SK-N-SH (cell line): ENCODE measurements around the gene HSPA1L. TPM values are rescaled to one million over a fixed set of nuclear protein-coding genes. Genes with fewer than 3 reads are reported as not detected.

Experiments used
- CTCF ChIA-PET: fragments of 300-600, 350-600 bp; formaldehyde crosslinking; extraction: SDS; loops from one replicate; lab custom pipeline; 2021; lab: Yijun Ruan, JAX
- POLR2A ChIA-PET: fragments of 350-600 bp; sonication (Branson Sonifier 250); formaldehyde crosslinking; extraction: SDS; loops from one replicate; lab custom pipeline; 2020; ENCODE audit warnings: antibody characterized with exemption, inconsistent platforms; lab: Yijun Ruan, JAX
- DNase-seq: peaks from one replicate; pipeline ENCODE4 v3.0.0; 2012
- H2AFZ ChIP-seq: fragments of 200-600 bp; sonication (generic); 2 replicates; pipeline ENCODE4 v1.8.1; 2016; ENCODE audit warnings: antibody characterized with exemption, mild to moderate bottlenecking, low read depth
- H3F3A ChIP-seq: fragments of 200-600 bp; sonication (generic); replicated peaks from 2 replicates; pipeline ENCODE3; 2016; ENCODE audit warnings: antibody characterized with exemption, mild to moderate bottlenecking; ENCODE audit not compliant: insufficient read depth
- H3K27ac ChIP-seq, 2 experiments: fragments of 200-500 bp in 1 of 2; fragments of 200-600 bp in 1 of 2; sonication (Bioruptor generic) in 1 of 2; sonication (generic), shearing (Covaris generic) in 1 of 2; 2 replicates each; pipeline versions ENCODE4 v1.5.1 to v1.6.1; 2014 to 2016; ENCODE audit warnings: low read depth in 2 of 2, inconsistent platforms in 1 of 2, low read length in 1 of 2, mild to moderate bottlenecking in 1 of 2, mixed read lengths in 1 of 2
- H3K27me3 ChIP-seq: fragments of 200-600 bp; sonication (generic), shearing (Covaris generic); 2 replicates; pipeline ENCODE4 v1.6.1; 2016; ENCODE audit warnings: mixed run types; ENCODE audit not compliant: insufficient read depth
- H3K36me3 ChIP-seq, 2 experiments: fragments of 200-500 bp in 1 of 2; fragments of 200-600 bp in 1 of 2; sonication (Bioruptor generic) in 1 of 2; sonication (generic) in 1 of 2; replicated peaks in 1 of 2; 2 replicates each; pipeline versions ENCODE3 to v1.5.1; 2014 to 2016; ENCODE audit warnings: low read length in 1 of 2, mild to moderate bottlenecking in 1 of 2; ENCODE audit not compliant: insufficient read depth in 2 of 2, control insufficient read depth in 1 of 2
- H3K4me1 ChIP-seq, 2 experiments: fragments of 200-500 bp in 1 of 2; fragments of 200-600 bp in 1 of 2; sonication (Bioruptor generic) in 1 of 2; sonication (generic), shearing (Covaris generic) in 1 of 2; 2 replicates each; pipeline versions ENCODE4 v1.5.1 to v1.6.1; 2014 to 2016; ENCODE audit warnings: low read depth in 1 of 2, low read length in 1 of 2, mixed run types in 1 of 2; ENCODE audit not compliant: insufficient read depth in 2 of 2, control insufficient read depth in 1 of 2
- H3K4me2 ChIP-seq: fragments of 200-600 bp; sonication (generic), shearing (Covaris generic); 2 replicates; pipeline ENCODE4 v1.6.1; 2017; ENCODE audit warnings: mixed run types
- H3K4me3 ChIP-seq, 2 experiments: fragments of 200-500 bp in 1 of 2; fragments of 200-600 bp in 1 of 2; sonication (Bioruptor generic) in 1 of 2; sonication (generic), shearing (Covaris generic) in 1 of 2; 2 replicates each; pipeline versions ENCODE4 v1.5.1 to v1.8.1; 2014 to 2016; ENCODE audit warnings: low read depth in 2 of 2, inconsistent platforms in 1 of 2, low read length in 1 of 2, mild to moderate bottlenecking in 1 of 2, mixed read lengths in 1 of 2, moderate library complexity in 1 of 2
- H3K79me2 ChIP-seq: fragments of 200-600 bp; sonication (generic); 2 replicates; pipeline ENCODE4 v1.8.1; 2017; ENCODE audit warnings: mild to moderate bottlenecking; ENCODE audit not compliant: insufficient read depth
- H3K9ac ChIP-seq: fragments of 200-600 bp; sonication (generic); 2 replicates; pipeline ENCODE4 v1.6.1; 2017; ENCODE audit warnings: mixed run types
- H3K9me2 ChIP-seq: fragments of 200-600 bp; sonication (generic); 2 replicates; pipeline ENCODE4 v1.6.1; 2017; ENCODE audit warnings: mixed run types
- H3K9me3 ChIP-seq: fragments of 200-600 bp; sonication (generic); 2 replicates; pipeline ENCODE4 v1.6.1; 2017; ENCODE audit warnings: mixed run types, mild to moderate bottlenecking, moderate library complexity
- H4K20me1 ChIP-seq: fragments of 200-600 bp; sonication (generic); 2 replicates; pipeline ENCODE4 v1.6.1; 2017; ENCODE audit warnings: mild to moderate bottlenecking, mixed run types; ENCODE audit not compliant: insufficient read depth
- CHD2 ChIP-seq: fragments of 150-350 bp; IDR thresholded peaks from 2 replicates; pipeline ENCODE4 v1.6.1; 2018; ENCODE audit warnings: low read length; ENCODE audit not compliant: partially characterized antibody
- CTCF ChIP-seq: fragments of 200-600 bp; sonication (generic); IDR thresholded peaks from 2 replicates; pipeline ENCODE4 v1.6.1; 2017; ENCODE audit warnings: antibody characterized with exemption, mild to moderate bottlenecking, moderate library complexity
- ELF1 ChIP-seq: IDR thresholded peaks from 2 replicates; pipeline ENCODE4 v1.4.0; 2012
- EP300 ChIP-seq, 2 experiments: IDR thresholded peaks; 2 replicates each; pipeline versions ENCODE4 v1.4.0 to v1.6.1; 2012; ENCODE audit warnings: borderline replicate concordance in 1 of 2, low read depth in 1 of 2, low read length in 1 of 2
- EZH2phosphoT487 ChIP-seq: fragments of 200-600 bp; sonication (generic); IDR thresholded peaks from 2 replicates; pipeline ENCODE4 v1.6.1; 2017; ENCODE audit warnings: low read depth, mixed run types, mild to moderate bottlenecking, antibody characterized with exemption, moderate library complexity, borderline replicate concordance
- FOSL2 ChIP-seq: IDR thresholded peaks from 2 replicates; pipeline ENCODE4 v1.4.0; 2012; ENCODE audit warnings: low read depth, mild to moderate bottlenecking, moderate library complexity, borderline replicate concordance
- FOXM1 ChIP-seq: IDR thresholded peaks from 2 replicates; pipeline ENCODE4 v1.4.0; 2012; ENCODE audit warnings: low read depth, mild to moderate bottlenecking
- MEF2A ChIP-seq: IDR thresholded peaks from 2 replicates; pipeline ENCODE4 v1.4.0; 2012; ENCODE audit warnings: low read depth, borderline replicate concordance
- MXI1 ChIP-seq: IDR thresholded peaks from 2 replicates; pipeline ENCODE4 v1.6.1; 2012; ENCODE audit warnings: mild to moderate bottlenecking, low read depth, low read length, improper control_type of control experiment
- POLR2AphosphoS5 ChIP-seq: IDR thresholded peaks from 2 replicates; pipeline ENCODE4 v1.6.1; 2012; ENCODE audit warnings: low read depth, low read length
- RCOR1 ChIP-seq: fragments of 150-350 bp; IDR thresholded peaks from 2 replicates; pipeline ENCODE4 v1.6.1; 2017; ENCODE audit warnings: antibody characterized with exemption, low read length
- SMC3 ChIP-seq: IDR thresholded peaks from 2 replicates; pipeline ENCODE4 v1.6.1; 2012; ENCODE audit warnings: low read depth, low read length, improper control_type of control experiment
- TAF1 ChIP-seq: IDR thresholded peaks from 2 replicates; pipeline ENCODE4 v1.6.1; 2012; ENCODE audit warnings: low read depth, mild to moderate bottlenecking, low read length, moderate library complexity, borderline replicate concordance
- TEAD4 ChIP-seq: IDR thresholded peaks from 2 replicates; pipeline ENCODE4 v1.4.0; 2012; ENCODE audit warnings: mild to moderate bottlenecking, borderline replicate concordance; ENCODE audit not compliant: insufficient read depth
- WGBS: methylation state at CpG from one replicate; pipeline ENCODE4 v1.1.6; 2017; ENCODE audit warnings: low lambda C conversion rate; 5-methylcytosine and 5-hydroxymethylcytosine counted together
- polyA plus RNA-seq, 3 experiments: library from polyadenylated mRNA; depleted of rRNA; stranded (reverse); fragments of >200 nt; gene quantifications; 2 replicates each; pipeline ENCODE4 v1.2.3, GENCODE V29; 2012
- TF ChIP-seq, protein P1 (sequence below): IDR thresholded peaks from 2 replicates; pipeline ENCODE4 v1.4.0; 2012; ENCODE audit warnings: low read depth, borderline replicate concordance
- TF ChIP-seq, protein P2 (sequence below): IDR thresholded peaks from 2 replicates; pipeline ENCODE4 v1.4.0; 2012; ENCODE audit warnings: low read depth
- TF ChIP-seq, protein P3 (sequence below): fragments of 150-350 bp; IDR thresholded peaks from 2 replicates; pipeline ENCODE4 v1.6.1; 2017; ENCODE audit warnings: antibody characterized with exemption, low read length, low read depth, borderline replicate concordance

HSPA1L gene
- polyA plus RNA-seq, 1 of the 3 experiments (the other 2 are of a cell fraction), result 0.69 TPM

DNA sequence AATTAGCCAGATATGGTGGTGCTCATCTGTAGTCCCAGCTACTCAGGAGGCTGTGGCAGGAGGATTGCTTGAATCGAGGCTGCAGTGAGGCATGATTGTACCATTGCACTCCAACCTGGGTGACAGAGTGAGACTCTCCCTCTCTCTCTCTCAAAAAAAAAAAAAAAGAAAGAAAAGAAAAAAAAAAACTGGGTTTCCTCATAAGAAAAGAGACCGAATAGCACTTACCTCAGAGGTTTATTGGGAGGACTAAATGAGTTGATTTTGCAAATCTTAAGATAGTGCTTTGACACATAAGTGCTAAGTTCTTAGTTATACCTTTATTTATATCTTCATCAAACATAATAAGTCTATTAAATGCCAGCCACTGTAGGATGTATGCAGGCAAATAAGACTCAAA, 44.2 kb downstream of the HSPA1L start:
- H3K27ac ChIP-seq, result no peak overlapping the region
- no peaks in the 10 kb centered on the region for H3K9me2 ChIP-seq
- no peak overlapping the region for H3K9ac ChIP-seq
- no peak overlapping the region for H2AFZ ChIP-seq
- no peak for DNase-seq
- ChIA-PET CTCF (interaction anchor here (0.7 to 3.3 kb wide), 8 partner anchors 7 to 191 kb away, joined by 3 to 16 read pairs (median 4); no protein-coding TSS in a partner anchor), POLR2A (no interaction called here)
- H3K4me1 ChIP-seq, result peaks cover 0 to 8% of the 10 kb centered on the region in 2 experiments; a peak in 1 of 4 replicates
- no peak overlapping the region for H3K4me2 ChIP-seq
- WGBS, result 92% methylated on average over 2 of the region's 2 CpGs
- H3K79me2 ChIP-seq, result no peaks in the 10 kb centered on the region
- no peaks in the 10 kb centered on the region for H3K9me3 ChIP-seq
- peaks cover 2% of the 10 kb centered on the region for H3F3A ChIP-seq
- no peaks in the 10 kb centered on the region for H3K36me3 ChIP-seq
- H3K4me3 ChIP-seq, result no peak overlapping the region
- H4K20me1 ChIP-seq, result no peaks in the 10 kb centered on the region
- H3K27me3 ChIP-seq, result no peaks in the 10 kb centered on the region
- TF ChIP-seq RCOR1, result no peak
- TF ChIP-seq FOSL2, result no peak
- no peak for TF ChIP-seq CTCF
- no peak for TF ChIP-seq MXI1
- TF ChIP-seq, protein P1, sequence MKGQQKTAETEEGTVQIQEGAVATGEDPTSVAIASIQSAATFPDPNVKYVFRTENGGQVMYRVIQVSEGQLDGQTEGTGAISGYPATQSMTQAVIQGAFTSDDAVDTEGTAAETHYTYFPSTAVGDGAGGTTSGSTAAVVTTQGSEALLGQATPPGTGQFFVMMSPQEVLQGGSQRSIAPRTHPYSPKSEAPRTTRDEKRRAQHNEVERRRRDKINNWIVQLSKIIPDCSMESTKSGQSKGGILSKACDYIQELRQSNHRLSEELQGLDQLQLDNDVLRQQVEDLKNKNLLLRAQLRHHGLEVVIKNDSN, result no peak
- no peak for TF ChIP-seq EZH2phosphoT487
- no peak for TF ChIP-seq CHD2
- TF ChIP-seq TAF1, result no peak
- no peak for TF ChIP-seq POLR2AphosphoS5
- no peak for TF ChIP-seq SMC3
- TF ChIP-seq ELF1, result no peak
- TF ChIP-seq, protein P2, sequence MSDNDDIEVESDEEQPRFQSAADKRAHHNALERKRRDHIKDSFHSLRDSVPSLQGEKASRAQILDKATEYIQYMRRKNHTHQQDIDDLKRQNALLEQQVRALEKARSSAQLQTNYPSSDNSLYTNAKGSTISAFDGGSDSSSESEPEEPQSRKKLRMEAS, result no peak
- TF ChIP-seq MEF2A, result no peak
- no peak for TF ChIP-seq FOXM1
- no peak for TF ChIP-seq EP300 (IDR thresholded peaks at IDR 0.05; ENCODE audit: borderline replicate concordance in 1 of 2, low read depth in 1 of 2, low read length in 1 of 2)
- no peak for TF ChIP-seq TEAD4
- TF ChIP-seq, protein P3, sequence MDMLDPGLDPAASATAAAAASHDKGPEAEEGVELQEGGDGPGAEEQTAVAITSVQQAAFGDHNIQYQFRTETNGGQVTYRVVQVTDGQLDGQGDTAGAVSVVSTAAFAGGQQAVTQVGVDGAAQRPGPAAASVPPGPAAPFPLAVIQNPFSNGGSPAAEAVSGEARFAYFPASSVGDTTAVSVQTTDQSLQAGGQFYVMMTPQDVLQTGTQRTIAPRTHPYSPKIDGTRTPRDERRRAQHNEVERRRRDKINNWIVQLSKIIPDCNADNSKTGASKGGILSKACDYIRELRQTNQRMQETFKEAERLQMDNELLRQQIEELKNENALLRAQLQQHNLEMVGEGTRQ, result no peak
